ENCODE measurements around the gene LPIN1. TPM values are rescaled to one million over a fixed set of nuclear protein-coding genes. Genes with fewer than 3 reads are reported as not detected.
A peak's percentile ranks its signal among the peaks of the same experiment; 100 is the strongest.

LPIN1 gene
- total and polyA plus RNA-seq, 7 experiments from 2014 or later: 25.5 to 88.1 (median 70.6) TPM

DNA sequence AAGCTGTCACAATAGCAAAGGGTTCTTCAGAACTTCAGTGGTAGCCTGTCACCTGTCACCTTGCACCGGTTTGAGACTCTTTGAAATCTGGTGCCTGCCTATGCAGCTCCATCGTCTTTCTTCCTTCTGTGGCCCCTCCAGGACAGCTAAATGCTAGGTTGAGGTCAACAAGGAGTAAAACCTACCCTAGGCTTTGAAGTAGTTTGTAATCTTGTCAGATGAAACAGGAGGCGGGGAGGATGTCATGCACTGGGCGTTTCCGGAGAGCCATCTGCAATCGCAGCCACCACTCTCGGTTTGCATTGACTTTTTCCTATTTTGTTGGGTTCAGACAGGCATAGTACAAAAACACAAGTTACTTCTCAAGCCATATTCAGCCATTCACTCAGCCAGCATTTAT is 116.7 kb downstream of the LPIN1 start:
- Histone ChIP-seq H3K4me1 (ENCODE audit: control insufficient read depth in 2 of 2, insufficient read depth in 2 of 2, low read length in 2 of 2) (peaks cover 0 to 7% of the 10 kb centered on the region in 2 donors), H3K27ac (ENCODE audit: low read depth, low read length) (no peak overlapping the region), H3K4me3 (ENCODE audit: low read length) (peak overlapping the region; percentile 14), H3K9me3 (ENCODE audit: control insufficient read depth in 2 of 3, low read length in 3 of 3) (no peaks in the 10 kb centered on the region), H3K36me3 (ENCODE audit: control insufficient read depth in 2 of 3, insufficient read depth in 3 of 3, low read length in 3 of 3) (no peaks in the 10 kb centered on the region), H3K27me3 (ENCODE audit: control insufficient read depth in 2 of 2, insufficient read depth in 2 of 2, low read length in 2 of 2) (no peaks in the 10 kb centered on the region)
- no peak overlapping the region for H3K27ac Mint-ChIP-seq
- H3K27me3 Mint-ChIP-seq: peaks cover 0 to 28% (median 0%) of the 10 kb centered on the region in 5 donors
- H3K4me1 Mint-ChIP-seq: peaks cover 8 to 14% (median 11%) of the 10 kb centered on the region in 7 donors
- ChIA-PET POLR2A (interaction anchor here (1.5 kb wide), 1 partner anchor 182 kb away, joined by 4 read pairs; no protein-coding TSS in a partner anchor), CTCF (interaction anchor here (0.5 to 2.4 kb wide), 9 partner anchors 10 to 1144 kb away, joined by 3 to 11 read pairs (median 5); no protein-coding TSS in a partner anchor)
- intact Hi-C loops (cut with micrococcal nuclease): loop anchor here (1.0 to 10.0 kb wide), 15 partner anchors 33 to 1144 kb away; partner anchors contain the start of gene TRIB2 (in 2 of the 2)
- ATAC-seq (no peak), DNase-seq (peak in 1 of 9 donors; percentile 1)
- peaks cover 0 to 22% (median 8%) of the 10 kb centered on the region in 11 donors for H3K9me3 Mint-ChIP-seq
- H3K36me3 Mint-ChIP-seq: peaks cover 0 to 4% (median 3%) of the 10 kb centered on the region in 5 donors
- peak overlapping the region in 5 of 10 donors; percentile 28 to 56 (median 48) for H3K4me3 Mint-ChIP-seq

DNA sequence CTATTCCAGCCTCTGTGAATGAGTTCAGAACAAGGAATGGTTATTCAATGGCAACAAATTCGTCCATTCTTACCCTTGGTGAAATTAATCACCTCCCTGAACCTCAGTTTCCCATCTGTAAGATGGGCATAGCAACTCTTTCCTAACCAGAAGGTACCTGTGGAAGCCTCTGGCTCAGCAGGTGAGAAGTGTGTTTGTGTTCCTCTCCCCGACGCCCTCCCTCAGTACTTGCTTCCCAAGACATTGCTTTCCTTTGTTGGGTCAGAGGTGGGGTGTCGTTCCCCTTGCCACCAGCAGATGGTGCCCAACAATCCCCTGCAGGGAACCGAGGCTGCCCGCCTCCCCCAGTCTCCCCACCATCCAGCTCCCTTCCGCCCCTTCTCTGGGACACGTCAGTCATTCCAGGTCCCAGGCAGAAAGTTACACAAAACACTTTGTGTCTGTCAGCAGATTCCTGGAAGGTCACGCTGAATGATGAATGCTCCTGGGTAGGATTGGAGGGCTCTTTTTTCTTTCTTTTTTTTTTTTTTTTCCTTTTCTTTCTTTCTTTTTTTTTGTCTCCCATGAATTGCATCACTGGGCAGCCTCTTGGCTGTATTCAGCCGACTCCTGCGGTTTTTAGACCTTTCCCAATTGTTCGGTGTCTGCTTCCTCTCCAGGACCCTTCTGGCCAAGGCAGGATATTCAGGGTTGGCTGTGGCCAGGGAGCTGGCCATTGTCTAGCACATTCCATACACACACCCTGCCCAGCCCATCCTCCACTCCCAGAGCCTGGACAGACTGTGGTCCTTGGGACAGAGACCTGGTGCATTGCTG is 117.3 kb downstream of the LPIN1 start:
- ATAC-seq: peak; percentile 88
- H3K27ac Mint-ChIP-seq: peak overlapping the region in 2 of 9 donors; percentile 13 to 22
- H3K4me3 Mint-ChIP-seq: peak overlapping the region; percentile 28 to 71 (median 54)
- Histone ChIP-seq H3K4me1 (ENCODE audit: control insufficient read depth in 2 of 2, insufficient read depth in 2 of 2, low read length in 2 of 2) (peaks cover 0 to 7% of the 10 kb centered on the region in 2 donors), H3K27me3 (ENCODE audit: control insufficient read depth in 2 of 2, insufficient read depth in 2 of 2, low read length in 2 of 2) (no peaks in the 10 kb centered on the region), H3K36me3 (ENCODE audit: control insufficient read depth in 2 of 3, insufficient read depth in 3 of 3, low read length in 3 of 3) (no peaks in the 10 kb centered on the region), H3K27ac (ENCODE audit: low read depth, low read length) (no peak overlapping the region), H3K9me3 (ENCODE audit: control insufficient read depth in 2 of 3, low read length in 3 of 3) (no peaks in the 10 kb centered on the region), H3K4me3 (ENCODE audit: low read length) (peak overlapping the region; percentile 14)
- peaks cover 0 to 20% (median 6%) of the 10 kb centered on the region in 11 donors for H3K9me3 Mint-ChIP-seq
- peak; percentile 38 to 71 (median 57) for DNase-seq
- H3K4me1 Mint-ChIP-seq: peaks cover 8 to 14% (median 11%) of the 10 kb centered on the region in 7 donors
- peaks cover 0 to 28% (median 0%) of the 10 kb centered on the region in 5 donors for H3K27me3 Mint-ChIP-seq
- CTCF ChIA-PET: interaction anchor here (0.5 to 2.4 kb wide), 10 partner anchors 83 to 1181 kb away, joined by 3 to 11 read pairs (median 4); partner anchors contain the start of gene TRIB2
- intact Hi-C loops (cut with micrococcal nuclease): loop anchor here (1.0 to 10.0 kb wide), 15 partner anchors 33 to 1144 kb away; partner anchors contain the start of gene TRIB2 (in 2 of the 2)
- peaks cover 0 to 4% (median 3%) of the 10 kb centered on the region in 5 donors for H3K36me3 Mint-ChIP-seq
- POLR2A ChIA-PET: interaction anchor here (1.5 kb wide), 1 partner anchor 182 kb away, joined by 4 read pairs; no protein-coding TSS in a partner anchor

- Histone ChIP-seq H3K27me3 (ENCODE audit: control insufficient read depth in 2 of 2, insufficient read depth in 2 of 2, low read length in 2 of 2) (no peaks in the 10 kb centered on the region), H3K27ac (ENCODE audit: low read depth, low read length) (no peak overlapping the region), H3K36me3 (ENCODE audit: control insufficient read depth in 2 of 3, insufficient read depth in 3 of 3, low read length in 3 of 3) (no peaks in the 10 kb centered on the region), H3K9me3 (ENCODE audit: control insufficient read depth in 2 of 3, low read length in 3 of 3) (no peaks in the 10 kb centered on the region), H3K4me3 (ENCODE audit: low read length) (no peak overlapping the region), H3K4me1 (ENCODE audit: control insufficient read depth in 2 of 2, insufficient read depth in 2 of 2, low read length in 2 of 2) (peaks cover 0 to 7% of the 10 kb centered on the region in 2 donors)
- peaks cover 8 to 14% (median 11%) of the 10 kb centered on the region in 7 donors for H3K4me1 Mint-ChIP-seq
- CTCF ChIA-PET: interaction anchor here (0.7 to 2.4 kb wide), 6 partner anchors 275 to 1142 kb away, joined by 3 to 11 read pairs (median 6); partner anchors contain the start of gene TRIB2
- H3K27ac Mint-ChIP-seq: no peak overlapping the region
- DNase-seq: no peak
- peaks cover 0 to 28% (median 0%) of the 10 kb centered on the region in 5 donors for H3K27me3 Mint-ChIP-seq
- POLR2A ChIA-PET: interaction anchor here (0.6 kb wide), 1 partner anchor 267 kb away, joined by 4 read pairs; no protein-coding TSS in a partner anchor
- no peak overlapping the region for H3K4me3 Mint-ChIP-seq
- H3K36me3 Mint-ChIP-seq: no peaks in the 10 kb centered on the region
- ATAC-seq: no peak
- peaks cover 0 to 12% (median 1%) of the 10 kb centered on the region in 11 donors for H3K9me3 Mint-ChIP-seq
- intact Hi-C loops (cut with micrococcal nuclease): loop anchor here (5.0 to 10.0 kb wide), 7 partner anchors 173 to 1068 kb away; no protein-coding TSS in a partner anchor
Observed at GRCh38 chr2:11864724-11865123, 118.3 kb downstream of the LPIN1 start.

DNA sequence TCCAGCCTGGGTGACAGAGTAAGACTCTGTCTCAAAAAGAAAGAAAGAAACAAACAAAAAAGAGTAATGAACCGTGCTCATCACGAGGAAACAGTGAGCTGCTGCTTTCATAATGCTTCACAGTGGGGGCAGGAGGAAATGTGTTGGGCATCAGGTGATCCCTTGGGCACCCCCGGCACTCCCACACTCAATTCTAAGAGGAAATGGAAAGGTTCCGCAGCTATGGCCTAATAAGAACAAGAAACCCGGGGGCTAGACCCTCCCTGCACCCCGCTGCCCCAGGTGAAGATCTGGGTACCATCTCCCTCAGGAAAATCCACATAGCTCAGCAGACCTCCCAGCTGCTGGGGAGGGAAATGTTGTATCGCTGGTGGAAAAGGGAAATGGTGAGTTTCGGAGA is 118.9 kb downstream of the LPIN1 start:
- Histone ChIP-seq H3K36me3 (ENCODE audit: control insufficient read depth in 2 of 3, insufficient read depth in 3 of 3, low read length in 3 of 3) (no peaks in the 10 kb centered on the region), H3K4me3 (ENCODE audit: low read length) (no peak overlapping the region), H3K9me3 (ENCODE audit: control insufficient read depth in 2 of 3, low read length in 3 of 3) (no peaks in the 10 kb centered on the region), H3K4me1 (ENCODE audit: control insufficient read depth in 2 of 2, insufficient read depth in 2 of 2, low read length in 2 of 2) (peaks cover 0 to 7% of the 10 kb centered on the region in 2 donors), H3K27ac (ENCODE audit: low read depth, low read length) (no peak overlapping the region), H3K27me3 (ENCODE audit: control insufficient read depth in 2 of 2, insufficient read depth in 2 of 2, low read length in 2 of 2) (no peaks in the 10 kb centered on the region)
- POLR2A ChIA-PET: no interaction called here
- Mint-ChIP-seq H3K27ac (no peak overlapping the region), H3K4me3 (no peak overlapping the region), H3K27me3 (peaks cover 0 to 34% (median 0%) of the 10 kb centered on the region in 5 donors), H3K9me3 (peaks cover 0 to 5% (median 0%) of the 10 kb centered on the region in 11 donors), H3K36me3 (no peaks in the 10 kb centered on the region), H3K4me1 (peaks cover 8 to 14% (median 11%) of the 10 kb centered on the region in 7 donors)
- DNase-seq: no peak
- CTCF ChIA-PET: interaction anchor here (0.7 to 2.6 kb wide), 6 partner anchors 274 to 1142 kb away, joined by 3 to 11 read pairs (median 9); no protein-coding TSS in a partner anchor
- intact Hi-C loops (cut with micrococcal nuclease): loop anchor here (10.0 kb wide), 3 partner anchors 349 to 549 kb away; no protein-coding TSS in a partner anchor
- ATAC-seq: no peak

- Mint-ChIP-seq H3K36me3 (no peaks in the 10 kb centered on the region), H3K4me3 (no peak overlapping the region), H3K9me3 (peaks cover 0 to 1% (median 0%) of the 10 kb centered on the region in 11 donors), H3K4me1 (peaks cover 8 to 13% (median 11%) of the 10 kb centered on the region in 7 donors), H3K27ac (no peak overlapping the region), H3K27me3 (peaks cover 0 to 38% (median 0%) of the 10 kb centered on the region in 5 donors)
- Histone ChIP-seq H3K4me1 (ENCODE audit: control insufficient read depth in 2 of 2, insufficient read depth in 2 of 2, low read length in 2 of 2) (peaks cover 0 to 7% of the 10 kb centered on the region in 2 donors), H3K4me3 (ENCODE audit: low read length) (no peak overlapping the region), H3K27me3 (ENCODE audit: control insufficient read depth in 2 of 2, insufficient read depth in 2 of 2, low read length in 2 of 2) (no peaks in the 10 kb centered on the region), H3K27ac (ENCODE audit: low read depth, low read length) (no peak overlapping the region), H3K9me3 (ENCODE audit: control insufficient read depth in 2 of 3, low read length in 3 of 3) (no peaks in the 10 kb centered on the region), H3K36me3 (ENCODE audit: control insufficient read depth in 2 of 3, insufficient read depth in 3 of 3, low read length in 3 of 3) (no peaks in the 10 kb centered on the region)
- ATAC-seq (no peak), DNase-seq (no peak)
- CTCF ChIA-PET: interaction anchor here (1.4 to 2.6 kb wide), 3 partner anchors 50 to 1141 kb away, joined by 3 to 11 read pairs (median 7); no protein-coding TSS in a partner anchor
- intact Hi-C loops (cut with micrococcal nuclease): loop anchor here (10.0 kb wide), 3 partner anchors 349 to 549 kb away; no protein-coding TSS in a partner anchor
- POLR2A ChIA-PET: no interaction called here
Observed at GRCh38 chr2:11865805-11866204, 119.4 kb downstream of the LPIN1 start.
